Muscle of arm (tissue), 12 donors: ENCODE measurements around the gene GALNT16. TPM values are rescaled to one million over a fixed set of nuclear protein-coding genes. Genes with fewer than 3 reads are reported as not detected.

Experiments used
- DNase-seq: peaks from one replicate; pipeline ENCODE4 v3.0.0-alpha.2; 2013
- polyA plus RNA-seq, 12 donors: library from polyadenylated mRNA; unstranded; fragments of 120-200 nt; gene quantifications; one replicate each; pipeline ENCODE4 v1.2.1, GENCODE V29; 2013; ENCODE audit not compliant: insufficient read length in 12 of 12

The GALNT16 gene
- polyA plus RNA-seq, 12 donors: 21.3 to 64.5 (median 28.7) TPM; not detected in 1

DNA sequence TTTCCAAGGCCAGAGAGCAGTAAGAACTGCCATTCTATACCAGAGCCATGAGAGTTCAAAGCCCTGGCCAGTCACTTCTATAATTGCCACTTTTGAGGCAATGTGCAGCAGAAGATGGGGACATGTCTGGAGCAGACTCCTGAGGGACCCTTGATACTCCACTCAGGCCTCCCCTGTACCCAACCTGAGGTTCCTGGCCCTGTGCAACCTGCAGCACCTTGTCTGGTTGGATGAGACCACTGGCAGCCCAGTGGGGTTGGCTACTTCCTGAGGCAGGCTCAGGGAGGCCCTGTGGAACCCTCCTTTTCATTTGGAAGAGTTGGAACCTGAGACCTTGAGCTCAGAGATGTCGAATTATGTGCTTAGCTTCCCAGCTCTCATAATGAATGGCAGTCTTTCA is 54.4 kb downstream of the GALNT16 start:
- no peak for DNase-seq

DNA sequence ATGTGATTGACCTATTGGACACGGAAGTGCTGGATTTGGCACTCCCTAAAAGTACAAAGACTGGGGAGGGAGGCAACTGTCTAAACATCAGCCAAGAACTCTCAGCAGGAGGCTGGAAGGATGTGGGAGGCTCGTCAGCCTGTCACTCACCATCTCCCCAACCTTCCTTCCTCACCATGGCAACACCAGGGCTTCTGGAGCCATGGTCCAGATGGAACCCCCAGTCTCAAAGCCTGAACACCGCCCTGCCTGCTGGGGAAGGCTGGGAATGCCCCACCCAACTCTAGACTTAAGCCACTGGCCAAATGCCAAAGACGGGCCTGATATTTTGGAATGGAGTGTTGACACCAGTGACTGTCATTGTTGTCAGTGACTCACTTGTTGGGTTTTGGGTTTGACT is 55.3 kb downstream of the GALNT16 start:
- DNase-seq: no peak

- no peak for DNase-seq
Measured at GRCh38 chr14:69316449-69317101, 56.6 kb downstream of the GALNT16 start.

GRCh38 chr14:69317102-69317755 is 57.3 kb downstream of the GALNT16 start:
- peak; percentile 61 for DNase-seq

DNA sequence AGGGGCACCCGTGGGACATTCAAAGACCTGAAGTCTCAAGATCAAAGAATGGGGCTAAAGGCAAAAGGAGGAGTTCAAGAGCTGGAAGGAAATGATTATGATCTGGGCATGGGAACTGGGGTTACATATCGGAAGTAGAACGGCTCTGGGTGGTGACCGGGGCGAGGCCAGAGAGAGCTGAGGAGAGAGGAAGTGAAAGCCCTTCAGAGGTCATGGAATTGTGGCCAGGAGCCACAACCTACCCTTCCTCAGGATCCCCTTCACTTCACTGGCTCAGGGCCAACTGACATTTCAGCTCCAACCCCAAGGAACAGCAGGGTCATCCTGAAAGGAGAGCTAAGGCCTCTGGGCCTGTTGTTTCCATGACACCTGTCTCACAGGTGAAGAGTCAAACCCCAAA is 57.8 kb downstream of the GALNT16 start:
- no peak for DNase-seq

DNA sequence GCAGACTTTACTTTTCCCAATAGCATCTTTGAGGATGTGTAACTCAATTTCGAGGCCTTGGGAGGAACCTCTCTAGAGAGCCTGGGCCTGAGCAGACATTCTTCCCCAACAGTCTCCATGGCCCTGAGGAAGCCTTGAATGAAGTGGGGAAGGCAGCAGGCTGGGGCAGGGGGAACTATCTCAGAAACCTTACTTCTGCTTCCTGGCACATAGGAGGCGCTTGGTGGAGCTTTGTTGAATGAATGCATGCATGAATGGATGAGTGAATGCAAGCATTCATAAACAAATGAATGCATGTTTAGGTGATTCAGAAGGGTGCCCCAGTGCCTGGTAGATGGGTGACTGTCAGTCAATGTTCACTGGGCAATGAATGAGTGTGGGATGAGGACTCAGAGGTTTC is 58.3 kb downstream of the GALNT16 start:
- DNase-seq: no peak

DNA sequence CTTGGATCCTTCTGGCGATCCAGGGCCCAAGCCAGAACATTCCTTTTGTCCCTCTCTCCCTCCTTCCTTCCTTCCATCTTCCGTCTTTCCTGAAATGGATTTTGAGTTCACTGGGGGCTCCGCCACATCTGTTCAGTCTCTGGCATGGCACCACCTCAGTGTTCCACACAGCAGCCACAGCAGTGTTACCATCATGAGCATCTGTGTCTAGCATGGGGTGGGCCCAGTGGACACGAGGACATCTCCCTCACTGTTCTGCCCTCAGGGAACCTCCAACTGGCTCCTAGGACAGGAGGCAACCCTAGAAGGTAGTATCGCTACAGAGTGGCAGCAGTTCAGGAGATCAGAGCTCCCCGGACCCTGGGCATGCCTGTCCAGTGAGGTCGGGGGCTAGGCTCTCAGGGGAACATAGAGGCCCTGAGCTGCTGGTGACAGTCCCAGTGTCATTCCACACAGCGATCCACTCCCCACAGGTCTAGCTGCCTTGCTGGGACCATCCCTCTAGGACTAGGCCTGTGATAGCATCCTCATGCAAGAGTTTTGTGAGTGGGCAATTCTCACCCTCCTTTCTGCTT is 59.0 kb downstream of the GALNT16 start:
- no peak for DNase-seq

GRCh38 chr14:69319911-69320310 is 60.0 kb downstream of the GALNT16 start:
- no peak for DNase-seq

DNA sequence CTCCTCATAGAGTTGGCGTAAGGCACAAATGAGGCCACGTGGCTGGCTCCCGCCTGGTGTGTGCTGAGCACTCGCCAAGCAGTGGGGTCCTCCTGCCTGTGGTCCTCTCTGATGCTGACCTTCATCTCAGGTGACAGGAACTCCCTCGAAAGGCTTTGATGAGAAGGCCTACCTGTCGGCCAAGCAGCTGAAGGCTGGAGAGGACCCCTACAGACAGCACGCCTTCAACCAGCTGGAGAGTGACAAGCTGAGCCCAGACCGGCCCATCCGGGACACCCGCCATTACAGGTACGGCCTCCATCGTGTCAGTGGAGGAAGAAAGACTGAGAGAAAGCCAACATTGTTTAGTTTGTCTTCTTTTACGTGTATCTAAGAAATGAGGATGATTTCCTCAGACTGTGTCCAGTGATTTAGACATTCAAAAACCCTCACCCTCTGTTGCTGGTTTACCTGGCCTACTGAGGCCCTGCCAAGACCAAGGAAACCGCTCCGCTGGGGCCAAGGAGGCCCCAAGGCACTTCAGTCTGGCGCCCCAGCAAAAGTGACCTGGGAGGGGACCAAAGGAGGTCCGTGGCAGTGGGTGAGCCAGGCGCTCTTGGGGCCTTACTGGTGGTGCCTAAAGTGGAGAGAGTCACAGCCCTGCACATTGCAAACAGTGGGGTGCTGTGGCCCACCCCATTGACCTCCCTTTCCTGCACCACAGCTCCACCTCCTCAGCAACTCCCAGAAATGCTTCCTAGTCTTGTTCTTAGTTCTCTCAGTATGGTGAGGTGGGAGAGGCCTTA is 60.8 kb downstream of the GALNT16 start:
- DNase-seq: no peak

DNA sequence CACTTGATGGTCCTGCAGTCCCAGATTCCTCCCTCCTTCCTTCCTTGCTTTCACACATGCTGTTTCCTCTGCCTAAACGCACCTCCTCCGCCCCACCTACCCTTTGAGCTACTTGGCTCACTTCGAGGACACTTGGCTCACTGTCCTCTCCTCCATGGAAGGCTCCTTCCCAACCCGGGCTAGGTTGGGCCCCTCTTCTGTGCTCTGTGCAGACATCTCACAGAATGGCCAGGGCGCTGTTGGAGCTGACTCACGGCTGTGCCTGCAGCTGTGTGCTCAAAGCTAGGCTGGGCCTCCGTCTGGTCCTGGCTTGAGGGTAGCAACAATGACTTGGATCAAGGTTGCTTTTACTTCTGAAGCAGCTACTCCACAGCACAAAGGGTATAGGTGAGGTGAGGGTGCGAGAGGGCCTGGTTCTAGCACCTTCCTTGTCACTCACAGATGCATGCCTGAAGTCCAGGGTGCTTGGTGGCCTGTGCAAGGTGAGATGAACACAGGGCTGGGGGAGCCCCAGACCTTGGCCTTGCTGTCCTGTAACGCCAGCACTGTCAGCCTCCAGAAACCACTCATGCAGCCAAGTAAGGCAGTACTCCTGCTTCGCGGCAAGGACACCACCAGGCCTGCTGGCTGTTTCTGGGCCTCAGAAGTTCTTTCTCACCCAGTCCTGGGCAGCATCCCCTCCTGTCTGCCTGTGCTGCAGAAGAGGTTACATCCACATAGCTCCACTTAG is 61.8 kb downstream of the GALNT16 start:
- no peak for DNase-seq

- DNase-seq: no peak
Measured at GRCh38 chr14:69323266-69323998, 63.5 kb downstream of the GALNT16 start.

DNA sequence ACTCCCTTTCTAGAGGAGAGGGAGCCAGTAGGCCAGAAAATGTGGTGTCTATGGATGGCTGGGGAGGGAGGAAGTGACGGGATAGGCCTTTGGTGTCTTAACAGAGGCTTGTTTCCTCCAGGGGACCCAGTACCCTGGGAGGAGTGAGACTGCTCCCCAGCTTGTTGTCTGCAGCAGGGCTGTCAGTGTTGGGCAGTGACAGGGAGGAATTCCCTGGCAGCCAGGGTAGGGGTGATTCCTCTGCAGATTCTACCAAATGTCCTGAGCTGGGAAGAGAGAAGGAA is 64.0 kb downstream of the GALNT16 start:
- no peak for DNase-seq

- DNase-seq: no peak
Measured at GRCh38 chr14:69324341-69324931, 64.5 kb downstream of the GALNT16 start.

GRCh38 chr14:69325086-69325485 is 65.1 kb downstream of the GALNT16 start:
- no peak for DNase-seq

DNA sequence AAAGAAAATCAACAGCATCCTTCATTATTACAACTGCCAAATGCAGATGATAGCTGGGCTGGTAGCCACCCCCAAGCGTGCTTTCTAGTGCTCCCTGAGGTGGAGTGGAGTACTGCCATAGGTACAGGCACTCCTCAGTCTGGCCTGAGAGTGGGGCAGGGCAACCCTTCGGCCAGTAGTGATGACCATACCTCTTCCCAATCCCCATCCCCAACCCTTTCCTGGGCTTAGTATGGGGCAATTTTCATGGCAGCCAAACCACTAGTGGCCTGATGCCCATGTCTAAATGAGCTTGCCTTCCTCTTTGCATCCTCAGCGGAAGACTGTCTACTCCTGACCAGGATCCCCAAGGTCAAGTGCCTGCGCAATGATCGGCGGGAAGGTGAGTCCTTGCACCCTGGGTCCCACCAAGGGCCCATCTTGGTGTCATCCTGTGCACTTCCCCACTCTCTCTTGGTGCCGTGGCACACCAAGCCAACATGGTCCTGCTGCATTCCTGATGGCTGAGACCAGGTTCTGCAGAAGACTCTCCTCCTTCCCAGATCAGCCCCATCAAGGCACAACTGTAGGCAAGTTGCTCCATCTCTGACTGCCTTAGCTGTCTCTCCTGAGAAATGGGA is 65.8 kb downstream of the GALNT16 start:
- no peak for DNase-seq

DNA sequence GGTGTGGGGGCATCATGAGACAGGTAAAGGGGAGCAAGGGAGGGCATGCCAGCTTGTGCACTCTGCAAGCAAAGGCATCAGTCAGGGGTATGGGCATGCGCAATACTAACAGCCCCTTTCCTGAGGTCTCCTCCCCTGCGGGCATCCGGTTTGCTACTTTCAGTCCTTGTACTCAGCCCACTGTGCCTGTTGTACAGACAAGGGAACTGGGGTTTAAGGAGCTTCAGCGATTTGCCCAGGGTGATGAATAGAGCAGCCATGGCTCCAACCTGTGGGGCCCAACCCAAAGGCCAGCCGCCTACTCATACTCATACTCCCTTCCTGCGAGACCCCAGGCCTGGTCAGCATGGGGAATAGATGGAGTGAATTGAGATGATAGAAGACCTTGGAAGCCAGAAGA is 66.7 kb downstream of the GALNT16 start:
- DNase-seq: no peak

DNA sequence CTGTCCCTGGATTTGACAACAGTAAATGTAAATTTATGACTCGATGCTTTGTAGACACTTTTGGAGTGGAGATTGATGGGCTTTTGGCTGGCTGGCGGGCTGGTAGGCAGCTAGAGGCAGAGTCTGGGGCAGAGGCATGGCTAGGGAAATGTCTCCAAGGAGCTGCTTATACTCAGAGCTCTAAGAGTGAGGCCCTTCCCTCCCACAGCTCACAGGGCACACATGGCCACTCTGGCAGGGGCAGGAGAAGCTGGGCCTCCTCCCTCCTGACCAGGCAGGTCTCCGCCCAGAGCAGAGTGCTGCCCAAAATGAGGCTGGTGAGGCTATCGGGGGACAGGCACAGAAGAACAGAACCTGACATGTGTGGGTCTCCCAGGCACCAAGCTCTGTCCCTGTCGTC is 67.5 kb downstream of the GALNT16 start:
- DNase-seq: no peak

- no peak for DNase-seq
Measured at GRCh38 chr14:69328317-69328716, 68.4 kb downstream of the GALNT16 start.

GRCh38 chr14:69328765-69329164 is 68.8 kb downstream of the GALNT16 start:
- no peak for DNase-seq

DNA sequence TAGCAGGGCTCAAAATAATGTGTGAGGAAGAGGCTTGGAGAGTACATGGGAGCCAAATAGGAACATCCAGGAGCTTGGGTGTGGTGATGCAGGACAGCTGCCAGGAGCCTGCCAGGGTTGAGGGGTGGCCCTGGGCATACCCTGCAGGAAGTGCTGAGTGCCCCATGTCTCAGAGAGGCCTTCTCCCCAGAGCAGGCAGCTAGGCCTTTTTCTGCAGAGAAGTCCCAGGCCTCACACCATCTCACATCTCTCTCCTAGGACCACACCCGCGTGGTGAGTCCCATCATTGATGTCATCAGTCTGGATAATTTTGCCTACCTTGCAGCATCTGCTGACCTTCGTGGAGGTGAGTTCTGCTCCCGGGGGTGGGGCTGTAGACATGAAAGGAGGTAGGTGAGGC is 71.2 kb downstream of the GALNT16 start:
- no peak for DNase-seq
